ENCODE results near the gene RNF14.
"Not testable (repeated sequence)": the region's sequence is repeated elsewhere in the genome, so short reads cannot be mapped to it uniquely, and the experiment has no call there.

Gene RNF14

DNA sequence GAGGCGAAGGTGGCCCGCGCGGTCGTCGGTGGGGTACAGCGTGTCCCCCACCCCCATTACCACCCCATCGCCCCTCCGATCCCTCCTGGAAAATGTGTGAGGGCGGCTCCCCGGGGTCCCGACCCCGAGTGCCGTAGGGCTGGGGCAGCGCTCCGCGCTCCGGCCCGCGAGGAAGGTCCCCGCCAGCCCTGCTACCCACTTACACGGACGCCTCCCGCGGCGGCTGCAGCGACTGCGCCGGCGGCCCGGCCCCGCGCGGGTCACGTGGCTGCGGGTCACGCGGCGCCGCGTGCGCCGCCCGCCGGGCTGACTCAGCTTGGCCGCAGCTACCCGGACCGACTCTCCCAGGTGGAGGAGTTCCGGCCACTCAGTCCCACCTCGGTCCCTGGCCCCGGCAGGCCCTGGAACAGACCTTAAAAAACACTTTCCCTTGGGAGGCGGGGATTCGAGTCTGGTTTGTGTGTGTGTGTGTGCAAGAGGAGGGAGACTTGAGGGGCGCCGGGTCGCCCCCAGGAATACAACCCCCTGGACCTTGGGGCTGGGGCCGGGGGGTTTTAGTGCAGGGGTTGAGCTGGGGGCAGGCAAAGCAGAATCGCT lies 44.0 kb downstream of the RNF14 start, which contains the start of gene GNPDA1:
Gene GNPDA1 (minus strand): TSS at position 236 of the 597 bp plus-strand sequence. CDS start 992 bp downstream, outside the sequence.
- in situ Hi-C loops (cut with MboI; ENCODE audit: low sequenced_read_pairs), result no loop called here

DNA sequence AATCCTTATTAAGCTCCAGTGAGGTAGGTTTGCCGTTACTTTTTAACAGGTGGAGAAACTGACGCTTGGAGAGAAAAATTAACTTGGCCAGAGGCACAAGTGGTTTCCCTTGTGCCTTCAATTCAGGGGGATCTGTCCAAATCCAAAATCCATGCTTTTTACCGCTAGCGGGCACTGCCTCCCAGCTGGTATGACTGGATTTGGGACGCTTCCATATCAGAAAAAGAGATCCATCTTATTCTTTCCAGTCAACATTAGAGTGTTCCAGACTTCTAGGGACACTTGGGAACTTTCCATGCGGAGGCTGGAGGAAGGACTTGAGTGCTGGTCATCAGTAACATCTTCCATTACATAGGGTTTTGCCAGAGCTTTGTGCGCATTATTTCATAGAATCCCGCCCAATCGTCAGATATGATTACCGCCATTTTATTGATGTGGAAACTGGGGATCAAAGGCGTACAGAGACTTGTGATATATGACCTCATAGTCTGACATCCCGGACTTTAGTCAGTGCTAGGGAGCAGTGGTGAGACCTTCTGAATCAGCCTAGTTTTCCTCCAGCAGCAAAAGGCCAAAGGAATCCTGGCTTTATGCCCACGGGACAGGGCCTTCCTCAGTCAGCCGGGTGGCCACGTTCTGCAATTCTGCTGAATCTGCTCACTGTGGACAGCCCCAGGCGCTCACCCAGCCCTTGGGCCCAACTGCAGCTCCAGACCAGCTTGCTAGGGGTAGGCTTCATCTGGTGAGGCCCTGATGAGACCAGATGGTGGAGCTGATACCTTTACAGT lies 45.0 kb downstream of the RNF14 start:
- in situ Hi-C loops (cut with MboI; ENCODE audit: low sequenced_read_pairs), result no loop called here

DNA sequence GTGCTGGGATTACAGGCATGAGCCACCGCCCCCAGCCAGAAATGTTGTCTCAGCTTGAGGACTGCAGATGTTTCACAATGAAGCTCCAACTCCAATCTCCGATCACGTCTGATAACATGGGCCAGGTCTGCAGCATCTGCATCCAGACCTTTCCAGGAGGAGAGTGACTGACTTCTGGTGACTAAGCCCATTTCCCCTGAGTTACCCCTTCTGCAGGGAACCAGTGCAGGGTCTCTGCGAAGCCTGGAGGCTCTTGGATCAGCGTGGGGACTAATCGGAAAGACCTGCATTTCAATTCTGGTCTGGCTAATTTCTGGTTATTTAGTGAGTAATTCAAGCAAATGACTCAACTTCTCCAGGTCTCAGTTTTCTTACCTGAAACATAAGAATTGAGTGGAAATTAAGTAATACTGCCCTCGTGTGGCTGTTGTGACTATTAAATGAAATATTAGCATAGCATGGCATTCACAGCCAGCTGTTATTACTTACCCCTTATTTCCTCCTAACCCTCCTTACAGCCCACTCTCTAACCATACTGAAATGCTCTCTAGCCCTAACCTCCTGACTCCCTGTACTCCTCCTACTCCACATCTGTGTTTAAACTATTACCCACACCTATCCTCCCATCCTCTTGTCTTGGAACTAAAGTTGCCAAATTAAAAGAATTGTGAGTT lies 46.1 kb downstream of the RNF14 start:
- in situ Hi-C loops (cut with MboI; ENCODE audit: low sequenced_read_pairs), result no loop called here

DNA sequence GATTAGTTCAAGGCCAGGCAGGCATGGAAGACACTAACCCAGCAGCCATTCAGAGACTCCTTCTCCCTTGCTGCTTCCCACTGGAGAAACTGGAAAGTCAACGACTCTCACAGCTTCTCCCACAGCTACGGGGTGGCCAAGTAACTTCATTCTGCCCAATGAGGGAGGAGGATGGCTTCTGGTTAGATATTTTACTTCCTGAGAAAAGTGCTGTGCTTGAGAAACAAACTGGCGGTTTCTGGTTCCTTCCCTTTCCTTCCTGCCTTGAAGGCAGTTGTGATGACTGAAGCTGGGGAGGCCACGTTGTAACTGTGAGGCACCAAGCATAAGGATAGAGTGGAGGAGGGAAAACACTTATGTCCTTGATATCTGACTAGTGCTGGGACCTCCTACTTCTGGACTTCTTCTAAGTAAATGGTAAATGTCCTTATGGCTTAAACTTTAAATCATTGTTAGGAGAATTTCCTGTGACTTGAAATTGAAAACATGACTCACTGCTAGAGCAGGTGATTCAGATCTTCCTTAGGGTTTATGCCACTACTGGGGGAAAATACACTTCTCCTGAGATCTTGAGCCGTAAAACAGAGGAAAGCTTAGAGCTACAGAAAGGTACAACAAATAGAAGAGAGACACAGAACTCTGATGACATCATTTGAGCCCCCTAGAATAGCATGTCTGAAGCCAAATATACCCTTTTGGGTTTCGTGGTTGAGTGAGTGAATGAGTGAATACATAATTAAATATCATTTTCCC lies 47.1 kb downstream of the RNF14 start:
- in situ Hi-C loops (cut with MboI; ENCODE audit: low sequenced_read_pairs), result no loop called here

DNA sequence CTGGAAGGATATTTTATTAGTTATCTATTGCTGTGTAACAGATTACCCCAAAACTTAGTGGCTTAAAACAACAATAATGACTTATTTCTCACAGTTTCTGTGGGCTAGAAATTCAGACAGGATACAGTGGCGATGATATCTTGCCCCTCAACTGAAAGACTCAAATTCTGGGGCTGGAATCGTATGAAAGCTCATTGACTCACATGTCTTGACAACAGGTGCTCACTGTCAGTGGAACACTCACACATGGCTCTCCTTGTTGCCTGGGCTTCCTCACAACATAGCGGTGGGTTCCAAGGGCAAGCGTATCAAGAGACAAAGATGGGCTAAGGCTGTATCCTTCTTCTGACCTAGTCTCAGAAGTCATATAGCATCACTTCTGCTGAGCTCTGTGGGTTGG lies 47.7 kb downstream of the RNF14 start:
- in situ Hi-C loops (cut with MboI; ENCODE audit: low sequenced_read_pairs), result no loop called here

DNA sequence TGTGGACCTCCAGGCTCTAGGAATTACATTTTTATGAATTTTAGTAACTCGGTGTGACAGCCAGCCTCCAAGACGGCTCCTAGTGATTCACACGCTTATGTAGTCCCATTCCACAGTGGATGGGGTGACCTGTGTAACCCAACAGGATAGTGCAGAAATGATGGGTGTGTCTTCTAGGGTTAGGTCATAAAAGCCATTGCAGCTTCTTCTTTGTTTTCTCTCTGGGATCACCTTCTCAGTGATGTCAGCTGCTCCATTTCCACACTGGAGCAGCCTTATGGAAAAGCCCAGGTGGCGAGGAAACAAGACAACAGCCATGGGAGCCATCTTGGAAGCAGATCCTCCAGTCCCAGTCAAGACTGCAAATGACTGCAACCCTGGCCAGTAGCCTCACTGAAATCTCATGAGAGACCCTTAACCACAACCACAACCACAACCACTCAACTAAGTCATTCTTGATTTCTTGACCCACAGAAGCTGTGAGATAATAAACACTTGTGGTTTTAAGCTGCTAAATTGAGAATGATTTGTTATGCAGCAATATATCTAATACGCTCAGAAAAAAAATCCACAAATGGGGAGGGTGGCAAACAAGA lies 49.0 kb downstream of the RNF14 start:
- in situ Hi-C loops (cut with MboI; ENCODE audit: low sequenced_read_pairs), result no loop called here

DNA sequence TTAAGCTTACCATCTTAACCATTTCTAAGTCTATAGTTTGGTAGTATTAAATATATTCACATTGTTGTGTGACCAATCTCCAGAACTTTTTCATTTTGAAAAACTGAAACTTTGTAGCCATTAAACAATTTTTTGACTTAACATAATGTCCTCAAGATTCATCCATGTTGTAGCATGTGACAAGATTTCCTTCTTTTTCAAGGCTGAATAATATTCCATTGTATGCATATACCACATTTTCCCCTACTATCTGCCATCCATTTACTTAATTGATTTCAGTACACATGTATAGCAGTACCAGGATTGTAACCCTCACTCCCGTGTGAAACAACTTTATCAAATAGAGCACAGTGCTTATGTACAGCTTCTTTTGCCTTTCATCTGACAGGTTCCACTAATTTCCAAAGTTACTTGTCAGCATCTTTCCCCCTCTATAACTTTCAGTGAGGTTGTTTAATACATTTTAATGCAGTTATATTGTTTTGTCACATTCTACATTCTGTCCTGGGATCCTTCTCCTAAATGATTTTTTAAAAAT lies 51.3 kb downstream of the RNF14 start:
- in situ Hi-C loops (cut with MboI; ENCODE audit: low sequenced_read_pairs), result no loop called here

DNA sequence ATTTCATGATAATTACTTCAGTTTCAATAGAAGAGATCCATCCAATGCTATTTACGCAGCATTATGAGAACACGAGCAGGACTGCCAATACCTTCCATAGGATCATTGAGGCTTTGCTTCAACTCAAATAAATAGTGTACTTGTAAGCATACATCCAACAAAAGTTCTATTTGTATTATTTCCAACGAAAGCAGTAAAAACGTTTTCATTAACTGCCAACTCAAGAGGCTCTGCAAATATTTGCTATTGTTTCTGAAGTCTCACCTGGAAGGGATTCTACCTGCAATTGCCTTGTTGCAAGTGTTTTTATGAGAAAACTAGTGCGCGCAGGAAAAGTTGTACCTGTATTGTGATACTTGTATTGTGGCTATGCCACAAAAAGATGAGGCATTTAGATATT lies 54.9 kb downstream of the RNF14 start:
- in situ Hi-C loops (cut with MboI; ENCODE audit: low sequenced_read_pairs), result no loop called here

DNA sequence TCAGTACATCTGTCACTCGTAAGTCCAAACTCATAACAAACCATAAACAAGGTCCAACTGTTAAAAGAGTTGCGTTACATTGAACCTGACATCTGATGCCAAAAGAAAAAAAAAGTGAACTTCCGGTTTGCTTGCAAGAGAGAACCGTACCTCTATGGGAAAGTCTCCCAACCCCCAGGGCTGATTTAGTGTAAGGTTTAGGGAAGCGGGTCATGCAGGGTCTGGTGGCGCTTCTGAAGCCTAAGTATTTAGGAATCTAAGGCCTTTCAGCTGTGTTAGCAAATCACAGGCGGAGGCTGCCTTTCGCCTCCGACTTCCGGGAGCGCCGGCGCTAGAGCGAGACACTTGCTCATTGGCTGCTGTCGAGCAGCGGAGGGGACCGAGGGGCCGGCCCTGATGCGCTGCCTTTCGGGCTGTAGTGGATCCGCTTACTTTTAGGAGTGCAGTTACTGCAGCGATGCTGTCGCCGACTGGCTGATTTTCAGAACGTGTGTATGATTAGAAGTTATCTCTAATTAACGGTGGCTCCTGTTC lies 55.9 kb downstream of the RNF14 start:
- in situ Hi-C loops (cut with MboI; ENCODE audit: low sequenced_read_pairs), result no loop called here

DNA sequence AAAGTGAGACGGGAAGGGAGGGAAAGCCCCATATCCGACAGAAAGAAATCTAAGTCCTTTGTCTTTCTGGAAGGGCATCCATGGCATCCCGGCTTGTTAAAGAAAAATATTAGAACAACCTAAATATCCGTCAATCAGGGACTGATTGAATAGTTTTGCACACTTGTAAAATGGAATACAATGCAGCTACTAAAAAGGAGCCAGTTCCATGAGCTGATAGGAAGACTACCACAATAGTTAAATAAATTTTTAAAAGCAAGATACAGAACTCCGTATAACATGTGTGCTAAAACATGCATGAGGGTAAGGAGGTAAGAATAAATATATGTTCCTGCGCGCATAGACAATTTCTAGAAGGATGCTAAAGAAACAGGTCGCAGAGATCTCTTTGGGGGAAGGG lies 56.7 kb downstream of the RNF14 start:
- in situ Hi-C loops (cut with MboI; ENCODE audit: low sequenced_read_pairs), result no loop called here

DNA sequence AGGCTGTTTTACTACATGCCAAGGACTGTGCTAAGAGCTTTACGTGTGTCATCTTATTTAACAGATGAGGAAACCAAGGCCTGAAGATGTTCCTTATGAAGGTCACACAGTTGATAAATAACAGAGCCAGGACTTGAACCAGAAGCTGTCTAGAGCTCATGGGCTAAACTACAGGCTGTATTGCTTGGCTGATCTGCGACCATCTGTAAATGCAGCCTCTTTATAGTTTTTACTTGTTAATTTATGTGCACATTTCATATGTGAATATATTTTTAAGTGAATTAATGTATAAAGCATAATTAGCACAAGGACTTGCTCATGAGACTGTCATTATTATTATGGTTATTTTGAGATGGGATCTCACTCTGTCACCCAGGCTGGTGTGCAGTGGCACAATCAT lies 63.2 kb downstream of the RNF14 start:
- in situ Hi-C loops (cut with MboI; ENCODE audit: low sequenced_read_pairs), result no loop called here

DNA sequence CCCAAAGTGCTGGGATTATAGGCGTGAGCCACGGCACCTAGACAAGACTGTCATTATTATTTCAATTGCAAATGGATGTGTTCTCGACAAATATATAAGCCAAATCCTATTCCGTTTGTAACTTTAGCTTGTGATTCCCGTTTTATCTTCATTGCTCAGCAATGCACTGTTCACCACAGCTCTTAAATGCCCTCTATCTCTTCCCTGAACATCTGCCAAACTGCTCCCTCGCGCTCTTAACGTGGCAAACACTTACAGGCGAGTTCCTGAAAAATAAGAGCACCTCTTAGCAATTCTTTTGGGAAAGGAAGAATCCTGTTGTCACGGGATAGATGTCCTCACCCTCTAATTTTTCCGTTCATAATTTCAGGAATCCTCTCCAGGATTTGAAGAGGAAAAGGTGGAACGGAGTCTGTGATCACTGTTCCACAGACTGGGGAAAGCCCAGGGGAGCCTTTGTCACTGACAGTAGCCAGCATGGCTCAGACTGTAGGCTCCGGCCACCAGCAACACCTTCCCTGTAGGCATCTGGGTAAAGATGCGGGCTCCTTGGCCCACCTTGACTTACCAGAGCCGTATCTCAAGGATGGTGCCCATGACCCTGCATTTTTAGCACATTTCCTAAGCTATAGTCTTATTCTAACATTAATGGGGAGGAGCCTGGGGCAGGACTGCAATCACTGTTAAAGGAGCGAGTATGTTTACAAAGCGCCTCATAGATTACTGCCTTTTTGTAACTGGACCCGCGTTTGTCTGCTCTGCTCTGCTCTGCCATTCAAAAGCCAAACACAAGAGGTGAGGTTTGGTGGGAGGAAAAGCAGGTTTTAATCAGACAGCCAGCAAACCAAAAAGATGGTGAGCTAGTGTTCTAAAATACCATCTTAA lies 64.1 kb downstream of the RNF14 start:
- in situ Hi-C loops (cut with MboI; ENCODE audit: low sequenced_read_pairs), result no loop called here

DNA sequence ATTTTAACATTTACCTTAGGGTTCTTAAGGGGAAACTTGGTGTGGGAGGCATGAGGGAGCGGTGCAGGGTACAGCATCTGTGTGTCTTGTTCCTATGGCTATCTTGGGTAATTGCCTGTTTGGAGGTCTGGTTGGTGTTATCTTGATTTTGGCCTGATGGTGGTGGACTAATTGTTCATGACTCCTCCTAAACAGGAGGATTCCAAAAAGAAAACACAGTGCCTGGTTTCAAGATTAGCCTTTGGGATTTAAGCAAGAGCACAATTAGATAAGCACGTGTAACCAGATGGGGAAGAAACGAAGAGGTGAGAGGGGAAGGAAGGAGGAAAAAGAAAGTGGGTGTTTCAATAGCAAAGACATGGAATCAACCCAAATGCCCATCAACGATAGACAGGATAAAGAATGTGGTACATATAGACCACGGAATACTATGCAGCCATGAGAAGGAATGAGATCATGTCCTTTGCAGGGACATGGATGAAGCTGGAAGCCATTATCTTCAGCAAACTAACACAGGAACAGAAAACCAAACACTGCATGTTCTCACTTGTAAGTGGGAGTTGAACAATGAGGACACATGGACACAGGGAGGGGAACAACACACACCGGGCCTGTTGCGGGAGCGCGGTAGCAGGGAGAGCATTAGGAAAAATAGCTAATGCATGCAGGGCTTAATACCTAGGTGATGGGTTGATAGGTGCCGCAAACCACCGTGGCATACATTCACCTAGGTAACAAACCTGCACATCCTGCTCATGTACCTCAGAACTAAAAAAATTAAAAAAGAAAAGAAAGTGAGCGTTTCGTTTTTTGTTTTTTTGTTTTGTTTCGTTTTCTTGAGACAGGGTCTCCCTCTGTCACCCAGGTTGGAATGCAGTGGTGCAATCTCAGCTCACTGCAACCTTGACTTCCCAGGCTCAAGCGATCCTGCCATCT lies 65.0 kb downstream of the RNF14 start:
- in situ Hi-C loops (cut with MboI; ENCODE audit: low sequenced_read_pairs), result not testable (repeated sequence)

DNA sequence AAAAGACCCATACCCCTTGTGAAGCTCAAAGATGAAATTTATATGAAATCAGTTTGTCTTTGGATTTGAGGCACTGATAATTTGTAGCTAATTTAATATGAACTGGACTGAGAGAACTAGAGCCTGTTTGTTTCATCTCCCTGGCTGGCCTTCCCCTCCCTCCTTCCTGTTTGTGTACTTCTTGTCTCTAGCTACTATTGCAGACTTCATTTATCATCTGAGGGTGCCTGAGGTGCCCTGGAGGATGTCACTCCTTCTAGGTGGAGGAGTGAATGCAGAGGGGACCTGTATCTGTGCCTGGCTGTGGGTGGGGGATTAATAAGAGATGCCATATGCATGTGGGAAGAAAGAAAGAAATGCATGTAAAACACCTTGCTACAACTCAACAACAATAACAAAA lies 66.1 kb downstream of the RNF14 start:
- in situ Hi-C loops (cut with MboI; ENCODE audit: low sequenced_read_pairs), result no loop called here

DNA sequence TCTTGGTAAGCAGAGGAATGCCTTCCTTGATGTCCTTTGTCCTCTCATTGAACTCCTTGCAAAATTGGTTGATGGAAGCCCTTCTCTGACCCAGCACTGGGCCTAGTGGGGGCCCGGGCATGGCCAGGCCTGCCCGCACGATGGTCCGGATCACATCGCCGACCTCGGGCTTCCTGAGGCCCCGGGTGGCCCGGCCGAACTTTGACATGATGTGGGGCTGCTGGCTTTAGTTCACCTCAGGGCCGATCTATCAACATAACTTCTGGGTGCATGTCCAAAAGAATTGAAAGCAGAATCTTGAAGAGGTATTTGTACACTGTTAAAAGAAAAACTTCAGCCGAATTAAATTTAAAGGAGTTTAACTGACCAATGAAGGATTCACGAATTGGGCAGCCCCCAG lies 68.0 kb downstream of the RNF14 start:
- in situ Hi-C loops (cut with MboI; ENCODE audit: low sequenced_read_pairs), result no loop called here

DNA sequence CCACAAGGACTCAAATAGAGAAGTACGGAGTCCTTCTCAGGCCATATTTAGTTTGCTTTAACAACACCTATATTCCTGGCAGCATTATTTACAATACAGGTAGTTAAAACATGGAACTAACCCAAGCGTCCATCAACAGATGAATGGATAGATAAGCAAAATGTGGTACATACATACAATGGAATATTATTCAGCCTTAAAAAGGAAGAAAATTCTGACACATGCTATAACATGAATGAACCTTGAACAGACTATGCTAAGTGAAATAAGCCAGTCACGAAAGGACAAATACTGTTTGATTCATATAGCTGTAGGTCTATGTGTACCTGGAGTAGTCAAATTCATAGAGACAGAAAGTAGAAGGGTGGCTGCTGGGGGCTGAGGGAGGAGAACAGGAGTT lies 68.7 kb downstream of the RNF14 start:
- in situ Hi-C loops (cut with MboI; ENCODE audit: low sequenced_read_pairs), result not testable (repeated sequence)

DNA sequence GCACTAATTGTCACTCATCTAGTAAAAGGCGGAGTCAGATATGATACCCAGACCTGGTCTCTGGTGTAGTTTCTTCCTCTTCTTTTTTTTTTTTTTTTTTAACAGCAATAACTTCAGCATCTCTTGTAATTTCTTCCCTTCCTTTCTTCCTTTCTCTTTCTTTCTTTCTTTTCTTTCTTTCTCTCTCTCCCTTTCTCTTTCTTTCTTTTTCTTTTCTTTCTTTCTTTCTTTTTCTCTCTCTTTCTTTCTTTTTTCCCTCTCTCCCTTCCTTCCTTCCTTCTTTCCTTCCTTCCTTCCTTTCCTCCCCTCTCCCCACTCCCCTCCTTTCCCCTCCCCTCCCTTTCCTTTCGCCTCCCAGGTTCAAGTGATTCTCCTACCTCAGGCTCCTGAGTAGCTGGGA lies 69.8 kb downstream of the RNF14 start:
- in situ Hi-C loops (cut with MboI; ENCODE audit: low sequenced_read_pairs), result no loop called here

Measured in hTERT RPE-1 (cell line).